Measurements from ENCODE around the gene ADAMTS2. TPM values are rescaled to one million over a fixed set of nuclear protein-coding genes. Genes with fewer than 3 reads are reported as not detected.

ADAMTS2 gene
- total RNA-seq, 1 donor from 2014 or later, result 8.2 TPM

DNA sequence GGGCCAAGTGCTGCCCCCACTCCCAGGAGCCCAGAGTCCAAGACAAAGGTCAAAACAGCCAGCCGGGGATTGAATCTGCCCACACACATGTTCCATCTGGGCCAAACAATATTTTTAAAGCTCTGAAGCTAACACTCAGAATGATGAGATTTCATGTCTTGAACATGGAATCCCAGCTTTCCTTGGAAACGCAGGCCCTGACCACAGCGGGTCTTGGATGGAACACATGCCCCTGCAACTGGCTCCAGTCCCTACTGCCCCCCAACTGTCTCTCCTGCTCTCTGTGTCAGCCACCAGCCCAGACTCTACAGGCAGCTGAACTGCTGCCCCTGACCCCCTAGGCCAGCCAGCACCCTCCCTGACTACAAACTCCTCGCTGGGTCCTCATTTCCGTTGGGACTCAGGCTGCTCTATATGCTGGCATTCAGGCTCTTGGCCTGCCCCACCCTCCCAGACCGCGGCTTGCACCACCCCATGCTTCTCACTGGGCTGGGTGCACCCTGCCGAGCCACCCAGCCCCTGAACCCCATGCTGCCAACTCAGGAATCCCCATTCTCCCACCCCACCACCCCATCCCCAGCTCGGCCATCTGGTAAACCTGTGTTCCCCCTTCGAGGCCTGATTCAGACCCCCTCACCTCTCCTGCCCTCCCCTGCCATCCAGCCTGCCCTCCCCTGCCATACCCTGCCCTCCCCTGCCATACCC is 71.7 kb downstream of the ADAMTS2 start:
- H3K27me3 Mint-ChIP-seq (ENCODE audit: low read depth), result no peaks in the 10 kb centered on the region
- TF ChIP-seq, protein P1, sequence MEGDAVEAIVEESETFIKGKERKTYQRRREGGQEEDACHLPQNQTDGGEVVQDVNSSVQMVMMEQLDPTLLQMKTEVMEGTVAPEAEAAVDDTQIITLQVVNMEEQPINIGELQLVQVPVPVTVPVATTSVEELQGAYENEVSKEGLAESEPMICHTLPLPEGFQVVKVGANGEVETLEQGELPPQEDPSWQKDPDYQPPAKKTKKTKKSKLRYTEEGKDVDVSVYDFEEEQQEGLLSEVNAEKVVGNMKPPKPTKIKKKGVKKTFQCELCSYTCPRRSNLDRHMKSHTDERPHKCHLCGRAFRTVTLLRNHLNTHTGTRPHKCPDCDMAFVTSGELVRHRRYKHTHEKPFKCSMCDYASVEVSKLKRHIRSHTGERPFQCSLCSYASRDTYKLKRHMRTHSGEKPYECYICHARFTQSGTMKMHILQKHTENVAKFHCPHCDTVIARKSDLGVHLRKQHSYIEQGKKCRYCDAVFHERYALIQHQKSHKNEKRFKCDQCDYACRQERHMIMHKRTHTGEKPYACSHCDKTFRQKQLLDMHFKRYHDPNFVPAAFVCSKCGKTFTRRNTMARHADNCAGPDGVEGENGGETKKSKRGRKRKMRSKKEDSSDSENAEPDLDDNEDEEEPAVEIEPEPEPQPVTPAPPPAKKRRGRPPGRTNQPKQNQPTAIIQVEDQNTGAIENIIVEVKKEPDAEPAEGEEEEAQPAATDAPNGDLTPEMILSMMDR (IDR thresholded peaks at IDR 0.05; ENCODE audit: unreplicated experiment), result no peak
- H3K36me3 Mint-ChIP-seq, result no peaks in the 10 kb centered on the region
- no peak overlapping the region for H3K4me3 Mint-ChIP-seq
- H3K9me3 Mint-ChIP-seq, result no peaks in the 10 kb centered on the region
- DNase-seq (ENCODE audit: low spot score in 2 of 2, unreplicated experiment in 2 of 2), result no peak
- H3K27ac Mint-ChIP-seq, result peak overlapping the region; percentile 66
- H3K4me1 Mint-ChIP-seq, result peaks cover 28% of the 10 kb centered on the region

DNA sequence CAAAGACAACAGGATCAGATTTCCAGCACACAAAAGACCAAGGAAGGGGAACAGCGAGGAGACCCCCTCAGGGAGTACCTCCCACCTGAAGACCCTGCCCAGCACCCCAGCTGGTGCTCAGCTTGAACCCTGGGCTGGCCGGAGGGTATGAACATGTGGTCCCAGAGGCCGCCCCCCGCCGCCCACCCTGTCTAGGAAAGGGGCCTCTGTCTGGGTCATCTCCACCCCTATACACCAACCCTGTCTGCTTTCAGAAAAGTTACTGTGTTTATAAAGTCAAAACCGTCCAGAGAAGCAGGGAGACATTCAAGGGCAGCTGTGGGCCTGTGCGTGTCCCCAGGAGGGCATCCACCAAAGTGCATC is 72.2 kb downstream of the ADAMTS2 start:
- Mint-ChIP-seq H3K27ac (peak overlapping the region; percentile 66), H3K36me3 (no peaks in the 10 kb centered on the region), H3K9me3 (no peaks in the 10 kb centered on the region), H3K27me3 (ENCODE audit: low read depth) (no peaks in the 10 kb centered on the region), H3K4me3 (no peak overlapping the region), H3K4me1 (peaks cover 23% of the 10 kb centered on the region)
- no peak for DNase-seq (ENCODE audit: low spot score in 2 of 2, unreplicated experiment in 2 of 2)
- TF ChIP-seq, protein P1 (IDR thresholded peaks at IDR 0.05; ENCODE audit: unreplicated experiment), result no peak

DNA sequence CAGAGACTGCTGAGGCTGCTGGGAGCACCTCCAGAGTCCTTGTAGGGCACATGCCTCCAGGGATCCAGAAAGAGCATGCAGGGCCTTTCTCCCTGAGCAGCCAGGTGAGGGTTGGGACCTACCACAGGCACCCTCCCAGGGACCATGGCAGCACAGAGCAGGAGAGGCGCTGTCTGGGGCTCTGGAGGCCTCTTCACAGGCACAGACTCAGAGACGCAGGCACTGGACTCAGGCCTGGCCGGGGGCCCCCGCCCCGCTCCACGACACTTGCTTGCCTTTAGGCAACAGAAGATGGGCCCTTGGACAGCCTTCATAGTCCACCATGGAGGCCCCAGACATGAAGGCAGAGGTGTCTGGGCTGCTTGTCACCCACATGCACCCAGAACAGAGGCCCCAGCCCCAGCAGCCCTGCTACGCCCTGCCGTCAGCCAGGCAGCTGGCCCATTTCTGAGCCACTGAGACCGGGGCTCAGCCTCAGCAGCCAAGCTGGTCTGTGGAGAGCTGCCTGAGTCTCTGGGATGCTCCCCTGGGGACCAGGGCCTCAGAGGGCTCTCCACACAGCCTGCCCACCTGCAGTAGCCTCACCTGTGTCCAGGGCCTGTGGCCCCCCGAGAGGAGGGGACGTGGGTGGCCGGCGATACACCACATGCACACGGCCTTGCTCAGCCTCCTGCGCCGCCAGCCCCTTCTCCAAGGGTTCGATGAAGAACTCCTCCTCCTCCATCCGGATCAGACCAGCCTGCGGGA is 72.8 kb downstream of the ADAMTS2 start:
- peak in 1 of 2 experiments; percentile 10 for DNase-seq (ENCODE audit: low spot score in 2 of 2, unreplicated experiment in 2 of 2)
- TF ChIP-seq, protein P1 (IDR thresholded peaks at IDR 0.05; ENCODE audit: unreplicated experiment), result no peak
- Mint-ChIP-seq H3K4me3 (no peak overlapping the region), H3K9me3 (no peaks in the 10 kb centered on the region), H3K27me3 (ENCODE audit: low read depth) (no peaks in the 10 kb centered on the region), H3K4me1 (peaks cover 23% of the 10 kb centered on the region), H3K36me3 (no peaks in the 10 kb centered on the region), H3K27ac (no peak overlapping the region)

DNA sequence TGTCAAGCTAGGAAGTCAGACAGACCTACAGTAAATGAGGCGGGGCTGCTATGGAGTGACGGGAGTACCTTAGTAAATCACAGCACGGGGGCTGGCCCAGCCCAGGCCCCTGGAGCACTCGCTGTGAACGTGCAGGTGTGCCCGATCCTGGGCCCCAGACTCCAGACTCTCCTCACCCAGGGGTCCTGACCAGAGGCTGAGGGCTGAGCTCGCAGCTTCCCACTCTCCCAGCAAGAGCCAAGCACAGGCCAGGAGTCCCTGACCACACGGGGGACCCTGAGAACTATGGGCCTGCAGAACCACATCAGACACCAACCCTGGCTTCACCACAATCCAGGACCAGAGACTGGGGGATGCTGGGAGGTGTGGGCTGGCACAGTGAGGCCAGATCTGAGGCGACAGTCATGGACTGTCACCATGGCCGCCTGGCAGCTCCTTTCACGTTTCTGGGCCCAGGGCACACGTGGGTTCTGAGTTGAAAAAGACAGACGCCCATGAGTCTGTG is 73.4 kb downstream of the ADAMTS2 start:
- H3K27me3 Mint-ChIP-seq (ENCODE audit: low read depth), result no peaks in the 10 kb centered on the region
- no peaks in the 10 kb centered on the region for H3K36me3 Mint-ChIP-seq
- no peak overlapping the region for H3K27ac Mint-ChIP-seq
- TF ChIP-seq, protein P1 (IDR thresholded peaks at IDR 0.05; ENCODE audit: unreplicated experiment), result no peak
- H3K4me1 Mint-ChIP-seq, result peaks cover 23% of the 10 kb centered on the region
- no peaks in the 10 kb centered on the region for H3K9me3 Mint-ChIP-seq
- no peak for DNase-seq (ENCODE audit: low spot score in 2 of 2, unreplicated experiment in 2 of 2)
- no peak overlapping the region for H3K4me3 Mint-ChIP-seq

DNA sequence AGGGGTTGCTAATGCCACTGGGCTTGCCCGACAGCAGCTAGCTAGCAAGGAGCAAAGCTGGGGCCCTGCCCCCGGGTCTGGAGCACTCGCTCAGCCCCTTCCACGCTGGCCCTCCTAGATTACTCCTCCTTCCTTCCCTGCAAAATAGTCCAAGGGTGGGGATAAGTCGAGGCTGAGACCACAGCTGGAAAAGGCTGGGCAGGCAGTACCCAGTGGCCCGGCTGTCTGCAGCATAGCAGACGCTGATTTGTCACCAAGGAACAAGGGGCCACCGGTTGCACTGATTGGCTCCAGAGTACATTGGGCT is 73.9 kb downstream of the ADAMTS2 start:
- TF ChIP-seq, protein P1 (IDR thresholded peaks at IDR 0.05; ENCODE audit: unreplicated experiment), result no peak
- Mint-ChIP-seq H3K4me3 (no peak overlapping the region), H3K27ac (no peak overlapping the region), H3K36me3 (no peaks in the 10 kb centered on the region), H3K27me3 (ENCODE audit: low read depth) (no peaks in the 10 kb centered on the region), H3K4me1 (peaks cover 27% of the 10 kb centered on the region), H3K9me3 (no peaks in the 10 kb centered on the region)
- peak; percentile 10 to 36 for DNase-seq (ENCODE audit: low spot score in 2 of 2, unreplicated experiment in 2 of 2)
